GM12873 (cell line): Measurements from ENCODE around the gene ARHGAP10.

ENCODE experiments used
- TF ChIP-seq, protein P1 (sequence below): IDR thresholded peaks from 2 replicates; pipeline ENCODE4 v1.5.1; 2012; ENCODE audit warnings: low read depth, mild to moderate bottlenecking, moderate library complexity, low read length, control low read depth; ENCODE audit not compliant: insufficient read depth; ENCODE audit errors: missing control alignments

ARHGAP10 gene

GRCh38 chr4:147901388-147901787 lies 169.5 kb downstream of the ARHGAP10 start:
- TF ChIP-seq, protein P1, sequence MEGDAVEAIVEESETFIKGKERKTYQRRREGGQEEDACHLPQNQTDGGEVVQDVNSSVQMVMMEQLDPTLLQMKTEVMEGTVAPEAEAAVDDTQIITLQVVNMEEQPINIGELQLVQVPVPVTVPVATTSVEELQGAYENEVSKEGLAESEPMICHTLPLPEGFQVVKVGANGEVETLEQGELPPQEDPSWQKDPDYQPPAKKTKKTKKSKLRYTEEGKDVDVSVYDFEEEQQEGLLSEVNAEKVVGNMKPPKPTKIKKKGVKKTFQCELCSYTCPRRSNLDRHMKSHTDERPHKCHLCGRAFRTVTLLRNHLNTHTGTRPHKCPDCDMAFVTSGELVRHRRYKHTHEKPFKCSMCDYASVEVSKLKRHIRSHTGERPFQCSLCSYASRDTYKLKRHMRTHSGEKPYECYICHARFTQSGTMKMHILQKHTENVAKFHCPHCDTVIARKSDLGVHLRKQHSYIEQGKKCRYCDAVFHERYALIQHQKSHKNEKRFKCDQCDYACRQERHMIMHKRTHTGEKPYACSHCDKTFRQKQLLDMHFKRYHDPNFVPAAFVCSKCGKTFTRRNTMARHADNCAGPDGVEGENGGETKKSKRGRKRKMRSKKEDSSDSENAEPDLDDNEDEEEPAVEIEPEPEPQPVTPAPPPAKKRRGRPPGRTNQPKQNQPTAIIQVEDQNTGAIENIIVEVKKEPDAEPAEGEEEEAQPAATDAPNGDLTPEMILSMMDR: no peak

GRCh38 chr4:147901916-147902315 lies 170.0 kb downstream of the ARHGAP10 start:
- TF ChIP-seq, protein P1: no peak

- TF ChIP-seq, protein P1: no peak
Observed at GRCh38 chr4:147909225-147909624, 177.3 kb downstream of the ARHGAP10 start.

GRCh38 chr4:147910315-147910714 lies 178.4 kb downstream of the ARHGAP10 start:
- TF ChIP-seq, protein P1: no peak

GRCh38 chr4:147913137-147913536 lies 181.2 kb downstream of the ARHGAP10 start:
- TF ChIP-seq, protein P1: no peak

DNA sequence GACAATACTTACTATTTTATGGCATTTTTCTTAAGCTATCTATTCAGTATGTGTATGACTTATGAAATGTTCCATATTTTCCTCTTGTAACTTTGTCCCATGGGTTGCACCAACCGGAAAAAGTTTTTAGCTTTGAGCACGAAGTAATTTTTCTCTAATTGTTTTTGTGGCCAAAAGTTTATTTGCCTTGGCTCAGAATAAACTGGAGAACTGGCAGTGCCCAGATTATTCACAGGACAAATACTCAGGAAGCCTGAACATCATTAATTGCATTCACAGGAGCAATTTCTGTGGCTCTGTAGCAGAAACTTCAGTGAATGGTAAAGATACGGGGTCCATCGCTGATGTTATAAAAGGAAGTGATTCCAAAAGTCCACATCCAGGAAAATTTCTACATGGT lies 184.5 kb downstream of the ARHGAP10 start:
- TF ChIP-seq, protein P1: no peak

- TF ChIP-seq, protein P1: no peak
Observed at GRCh38 chr4:147923381-147923780, 191.5 kb downstream of the ARHGAP10 start.
